GM21515 (cell line): ENCODE measurements around the gene SLC35A4.
"Not testable (repeated sequence)": the region's sequence is repeated elsewhere in the genome, so short reads cannot be mapped to it uniquely, and the experiment has no call there.

Source experiments
- ATAC-seq: cut with Tn5 transposase; IDR thresholded peaks from one replicate; pipeline ENCODE4 v1.9.1; 2021; ENCODE audit not compliant: unreplicated experiment

SLC35A4 gene

GRCh38 chr5:140588311-140589070 is 23.9 kb downstream of the SLC35A4 start:
- no peak for ATAC-seq

- ATAC-seq = no peak
Measured at GRCh38 chr5:140590861-140591260, 26.2 kb downstream of the SLC35A4 start.

- no peak for ATAC-seq
Measured at GRCh38 chr5:140591747-140592372, 27.2 kb downstream of the SLC35A4 start.

GRCh38 chr5:140593070-140593469 is 28.4 kb downstream of the SLC35A4 start:
- not testable (repeated sequence) for ATAC-seq

- no peak for ATAC-seq
Measured at GRCh38 chr5:140594169-140594568, 29.5 kb downstream of the SLC35A4 start.

GRCh38 chr5:140595538-140596300 is 31.1 kb downstream of the SLC35A4 start:
- no peak for ATAC-seq

GRCh38 chr5:140596321-140596741 is 31.7 kb downstream of the SLC35A4 start:
- ATAC-seq = no peak

- no peak for ATAC-seq
Measured at GRCh38 chr5:140598836-140599235, 34.2 kb downstream of the SLC35A4 start.

GRCh38 chr5:140600096-140600495 is 35.5 kb downstream of the SLC35A4 start:
- no peak for ATAC-seq

GRCh38 chr5:140602147-140602546 is 37.5 kb downstream of the SLC35A4 start:
- no peak for ATAC-seq

GRCh38 chr5:140603446-140603698 is 38.7 kb downstream of the SLC35A4 start:
- not testable (repeated sequence) for ATAC-seq

GRCh38 chr5:140603734-140604133 is 39.1 kb downstream of the SLC35A4 start:
- ATAC-seq = no peak

GRCh38 chr5:140605879-140606278 is 41.3 kb downstream of the SLC35A4 start:
- no peak for ATAC-seq

- ATAC-seq = no peak
Measured at GRCh38 chr5:140607031-140607430, 42.4 kb downstream of the SLC35A4 start.

- ATAC-seq = no peak
Measured at GRCh38 chr5:140608722-140609121, 44.1 kb downstream of the SLC35A4 start.

- ATAC-seq = no peak
Measured at GRCh38 chr5:140609126-140609525, 44.5 kb downstream of the SLC35A4 start.

GRCh38 chr5:140611020-140611521 is 46.4 kb downstream of the SLC35A4 start:
- ATAC-seq = no peak
